GM12874 (cell line): ENCODE data around the gene RAD51B.

Source experiments
- TF ChIP-seq, protein P1 (sequence below): IDR thresholded peaks from 2 replicates; pipeline ENCODE4 v1.5.1; 2011; ENCODE audit warnings: low read depth, mild to moderate bottlenecking, control low read depth, low read length, moderate library complexity; ENCODE audit not compliant: insufficient read depth

RAD51B gene

DNA sequence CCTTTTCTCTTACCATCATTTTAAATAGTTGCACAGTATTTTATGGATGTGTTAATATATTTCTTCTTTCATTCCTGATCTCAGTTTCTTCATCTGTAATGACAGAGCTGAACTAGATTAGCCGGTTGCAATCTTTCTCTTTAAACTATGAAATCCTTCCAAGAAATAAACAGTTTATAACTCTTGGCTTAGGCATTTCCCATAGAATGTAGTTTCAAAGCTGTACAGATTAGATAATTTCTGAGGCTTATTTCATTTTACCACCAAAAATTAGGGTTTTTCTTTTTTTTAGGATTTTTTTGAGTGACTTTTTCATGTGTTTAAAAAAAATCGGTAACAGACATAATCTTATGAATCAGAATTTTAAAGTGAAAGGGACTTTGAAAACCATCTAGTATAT lies 144.0 kb downstream of the RAD51B start:
- TF ChIP-seq, protein P1, sequence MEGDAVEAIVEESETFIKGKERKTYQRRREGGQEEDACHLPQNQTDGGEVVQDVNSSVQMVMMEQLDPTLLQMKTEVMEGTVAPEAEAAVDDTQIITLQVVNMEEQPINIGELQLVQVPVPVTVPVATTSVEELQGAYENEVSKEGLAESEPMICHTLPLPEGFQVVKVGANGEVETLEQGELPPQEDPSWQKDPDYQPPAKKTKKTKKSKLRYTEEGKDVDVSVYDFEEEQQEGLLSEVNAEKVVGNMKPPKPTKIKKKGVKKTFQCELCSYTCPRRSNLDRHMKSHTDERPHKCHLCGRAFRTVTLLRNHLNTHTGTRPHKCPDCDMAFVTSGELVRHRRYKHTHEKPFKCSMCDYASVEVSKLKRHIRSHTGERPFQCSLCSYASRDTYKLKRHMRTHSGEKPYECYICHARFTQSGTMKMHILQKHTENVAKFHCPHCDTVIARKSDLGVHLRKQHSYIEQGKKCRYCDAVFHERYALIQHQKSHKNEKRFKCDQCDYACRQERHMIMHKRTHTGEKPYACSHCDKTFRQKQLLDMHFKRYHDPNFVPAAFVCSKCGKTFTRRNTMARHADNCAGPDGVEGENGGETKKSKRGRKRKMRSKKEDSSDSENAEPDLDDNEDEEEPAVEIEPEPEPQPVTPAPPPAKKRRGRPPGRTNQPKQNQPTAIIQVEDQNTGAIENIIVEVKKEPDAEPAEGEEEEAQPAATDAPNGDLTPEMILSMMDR = no peak

DNA sequence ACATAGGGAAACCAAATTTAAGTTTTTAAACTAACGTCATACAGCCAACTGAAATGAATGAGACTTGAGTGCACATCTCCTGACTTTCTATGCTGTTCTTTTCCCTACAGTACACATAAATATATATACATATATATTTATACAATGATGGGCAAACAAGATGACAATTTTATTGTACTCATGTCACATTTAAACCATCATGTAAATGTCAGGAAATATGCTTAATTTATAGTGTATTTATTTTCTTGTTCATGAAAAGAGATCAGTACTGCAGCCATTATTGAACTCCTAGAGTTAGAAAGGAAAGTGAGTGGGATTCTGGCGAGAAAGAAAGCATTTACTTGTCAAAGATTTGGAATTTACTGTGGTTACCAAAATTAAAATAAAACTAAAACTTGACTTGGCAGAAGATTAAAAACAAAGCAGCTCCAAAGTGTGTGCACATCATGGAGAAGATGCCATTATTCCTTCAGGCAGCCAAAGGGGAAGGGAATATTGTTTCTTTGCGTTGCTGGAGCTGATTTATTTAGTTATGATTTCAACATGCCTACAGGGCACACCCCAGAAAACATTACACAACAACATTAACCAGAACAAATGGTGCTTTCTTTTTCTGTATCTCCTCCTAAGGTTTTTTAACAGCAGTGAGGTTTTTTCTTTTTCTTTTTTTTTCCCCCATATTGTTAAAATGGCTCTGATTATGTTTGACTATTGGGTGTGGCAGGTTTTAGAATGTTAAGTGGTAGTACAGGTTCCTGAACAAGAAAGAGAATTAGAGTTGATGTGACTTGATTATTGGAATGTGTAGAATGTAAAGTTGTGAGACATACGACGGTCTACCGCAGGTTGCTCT lies 144.6 kb downstream of the RAD51B start:
- TF ChIP-seq, protein P1 = no peak

DNA sequence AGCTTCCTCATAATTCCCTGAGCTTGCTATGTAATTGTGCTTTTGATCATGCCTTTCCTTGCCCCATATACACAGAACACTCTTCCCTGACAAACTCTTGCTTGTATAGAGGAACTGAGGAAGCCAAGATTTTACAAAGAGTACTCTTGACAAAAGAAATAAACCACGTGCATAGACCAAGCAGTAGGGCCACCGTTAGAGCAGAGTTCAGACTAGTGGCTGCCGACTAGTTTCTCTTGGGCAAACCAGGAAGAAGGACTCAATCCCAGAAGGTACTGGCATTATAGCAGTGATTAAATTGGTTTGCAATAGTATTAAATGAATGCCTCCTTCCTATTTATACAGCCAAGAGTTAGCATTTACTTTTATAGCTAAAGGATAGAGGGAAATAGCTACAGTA lies 146.1 kb downstream of the RAD51B start:
- TF ChIP-seq, protein P1 = no peak

DNA sequence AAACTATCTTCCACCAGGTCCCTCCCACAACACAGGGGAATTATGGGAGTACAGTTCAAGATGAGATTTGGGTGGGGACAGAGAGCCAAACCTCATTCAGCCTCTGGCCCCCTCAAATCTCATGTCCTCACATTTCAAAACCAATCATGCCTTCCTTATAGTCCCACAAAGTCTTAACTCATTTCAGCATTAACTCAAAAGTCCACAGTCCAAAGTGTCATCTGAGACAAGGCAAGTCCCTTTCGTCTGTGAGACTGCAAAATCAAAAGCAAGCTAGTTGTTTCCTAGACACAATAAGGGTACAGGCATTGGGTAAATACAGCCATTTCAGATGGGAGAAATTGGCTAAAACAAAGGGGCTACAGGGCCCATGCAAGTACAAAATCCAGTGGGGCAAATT lies 147.6 kb downstream of the RAD51B start:
- TF ChIP-seq, protein P1 = no peak

- TF ChIP-seq, protein P1 = no peak
Observed at GRCh38 chr14:67970923-67971322, 151.3 kb downstream of the RAD51B start.

- TF ChIP-seq, protein P1 = no peak
Observed at GRCh38 chr14:67971627-67972625, 152.3 kb downstream of the RAD51B start.

- TF ChIP-seq, protein P1 = no peak
Observed at GRCh38 chr14:67973436-67973835, 153.9 kb downstream of the RAD51B start.
